HTERT RPE-1 (cell line): ENCODE measurements around the gene HTRA3.

Experiments
- in situ Hi-C: fragments of 300-500 bp; cut with MboI; formaldehyde crosslinking; loops from 4 replicates; pipeline ENCODE4 v1.14.3; 2020; ENCODE audit warnings: low sequenced_read_pairs

HTRA3 gene

GRCh38 chr4:8306511-8307021, 37.0 kb downstream of the HTRA3 start:
- in situ Hi-C loops: no loop called here

GRCh38 chr4:8307121-8307520, 37.6 kb downstream of the HTRA3 start:
- in situ Hi-C loops: no loop called here

- in situ Hi-C loops: no loop called here
Observed at GRCh38 chr4:8307714-8308113, 38.2 kb downstream of the HTRA3 start.

GRCh38 chr4:8308144-8308543, 38.6 kb downstream of the HTRA3 start:
- in situ Hi-C loops: no loop called here

- in situ Hi-C loops: no loop called here
Observed at GRCh38 chr4:8308856-8309771, 39.6 kb downstream of the HTRA3 start.

DNA sequence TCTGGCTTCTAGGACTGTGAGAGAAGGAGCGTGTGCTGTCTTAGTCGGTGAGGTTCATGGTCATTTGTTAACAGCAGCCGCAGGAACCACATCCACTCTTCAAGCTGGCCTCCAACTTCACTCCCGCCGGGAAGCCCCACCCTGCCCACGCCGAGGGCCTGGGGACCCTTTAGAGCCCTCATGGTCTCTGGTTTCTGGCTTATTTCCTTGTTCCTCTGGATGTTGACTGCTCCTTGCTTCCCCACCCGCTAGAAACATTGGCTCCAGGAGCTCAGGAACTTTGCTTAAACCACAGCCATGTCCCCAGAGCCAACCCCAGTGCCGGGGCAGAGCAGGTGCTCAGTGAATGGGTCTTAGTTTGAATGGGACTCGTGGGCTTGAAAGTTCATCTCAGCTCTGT, 40.8 kb downstream of the HTRA3 start:
- in situ Hi-C loops: no loop called here

GRCh38 chr4:8311101-8312068, 41.8 kb downstream of the HTRA3 start:
- in situ Hi-C loops: no loop called here

GRCh38 chr4:8312069-8312445, 42.5 kb downstream of the HTRA3 start:
- in situ Hi-C loops: no loop called here

- in situ Hi-C loops: no loop called here
Observed at GRCh38 chr4:8312976-8313375, 43.4 kb downstream of the HTRA3 start.

- in situ Hi-C loops: no loop called here
Observed at GRCh38 chr4:8314691-8315255, 45.2 kb downstream of the HTRA3 start.

DNA sequence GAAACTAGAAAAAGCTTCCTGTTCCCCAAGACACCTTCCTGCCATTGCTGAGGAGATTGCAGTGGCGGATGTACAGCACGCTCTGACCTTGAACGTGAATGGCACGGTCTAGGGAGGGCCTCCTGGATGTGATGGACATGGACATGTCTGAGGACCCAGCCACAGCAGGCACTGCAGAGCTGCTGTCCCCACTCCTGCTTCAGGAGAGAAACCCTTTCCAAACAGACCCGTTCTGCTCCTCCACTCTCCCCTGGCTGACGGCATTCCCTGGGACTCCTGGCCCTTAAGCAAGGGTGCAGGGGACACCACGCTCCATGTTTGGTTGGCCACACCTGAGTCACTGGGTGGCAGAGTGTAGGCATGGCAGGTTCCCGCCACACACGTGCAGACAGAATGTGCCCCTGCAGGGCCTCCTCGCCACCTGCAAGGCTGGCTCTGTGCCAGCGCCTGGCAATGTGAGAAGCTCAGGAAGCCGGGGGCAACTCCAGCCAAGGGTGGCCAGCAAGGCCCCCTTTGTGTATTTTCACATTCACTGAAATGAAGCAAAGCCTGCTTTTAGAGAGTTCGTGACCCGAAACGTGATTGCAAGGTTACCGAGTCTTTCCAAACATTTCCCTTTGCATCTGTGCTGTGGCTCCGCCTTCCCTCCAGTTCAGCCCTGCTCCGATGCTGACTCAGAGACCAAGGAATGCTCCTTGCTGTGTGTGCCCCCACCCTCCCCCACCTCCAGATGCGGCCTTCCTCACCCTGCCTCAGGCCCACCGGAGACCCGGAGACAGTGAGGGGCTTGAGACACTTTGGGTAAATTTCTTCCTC, 46.1 kb downstream of the HTRA3 start:
- in situ Hi-C loops: no loop called here

GRCh38 chr4:8316251-8316771, 46.8 kb downstream of the HTRA3 start:
- in situ Hi-C loops: no loop called here

GRCh38 chr4:8316911-8317351, 47.4 kb downstream of the HTRA3 start:
- in situ Hi-C loops: no loop called here

GRCh38 chr4:8317474-8317873, 47.9 kb downstream of the HTRA3 start:
- in situ Hi-C loops: no loop called here

GRCh38 chr4:8318509-8318908, 49.0 kb downstream of the HTRA3 start:
- in situ Hi-C loops: no loop called here

DNA sequence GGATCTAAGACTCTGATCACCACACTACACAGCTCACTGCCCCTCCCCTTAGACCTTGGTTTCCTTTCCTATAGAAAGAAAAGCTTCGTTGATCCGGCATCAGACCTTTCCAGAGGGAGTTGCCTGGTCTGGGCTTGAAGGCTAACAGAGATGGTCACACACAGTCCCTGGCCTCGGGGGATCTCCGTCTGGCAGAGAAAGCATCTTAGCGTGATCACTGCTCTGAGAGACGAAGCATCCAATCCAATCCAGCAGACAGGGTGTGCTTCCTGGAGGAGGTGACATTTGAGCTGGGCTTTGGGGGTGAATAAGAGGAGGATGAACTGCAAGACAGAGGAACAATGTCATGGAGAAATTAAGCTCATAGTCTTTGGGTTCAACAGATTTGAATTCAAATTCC, 49.5 kb downstream of the HTRA3 start:
- in situ Hi-C loops: no loop called here

DNA sequence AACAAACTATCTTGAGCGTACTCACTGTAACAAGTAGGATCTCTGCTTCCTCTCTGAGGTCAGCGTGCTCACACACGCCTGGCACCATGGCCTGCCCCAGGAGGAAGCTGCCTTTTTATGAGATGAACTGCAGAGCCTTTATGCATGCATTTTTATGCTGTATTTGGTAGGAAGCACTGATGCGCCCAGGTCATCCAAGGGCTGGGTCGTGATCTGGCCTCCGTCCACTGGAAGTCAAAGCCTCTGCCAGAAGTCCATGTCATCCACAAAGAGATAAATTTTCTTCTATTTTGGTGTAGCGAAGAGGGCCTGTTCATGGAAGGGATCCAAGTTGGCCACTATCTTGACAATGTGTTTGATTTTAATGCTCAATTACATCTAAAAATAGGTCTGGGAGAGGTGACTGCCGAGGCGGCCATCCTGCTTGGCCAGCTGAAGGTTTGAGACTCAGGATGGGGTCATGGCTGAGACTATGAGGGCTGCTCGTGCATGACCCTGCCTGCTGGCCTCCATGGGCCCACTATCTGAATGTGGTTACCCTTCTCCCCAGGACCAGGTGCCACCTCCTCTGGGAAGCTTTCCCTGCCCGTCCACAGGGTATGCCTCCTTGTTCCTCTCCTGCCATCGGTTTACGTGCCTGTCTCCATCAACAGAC, 50.3 kb downstream of the HTRA3 start:
- in situ Hi-C loops: no loop called here

DNA sequence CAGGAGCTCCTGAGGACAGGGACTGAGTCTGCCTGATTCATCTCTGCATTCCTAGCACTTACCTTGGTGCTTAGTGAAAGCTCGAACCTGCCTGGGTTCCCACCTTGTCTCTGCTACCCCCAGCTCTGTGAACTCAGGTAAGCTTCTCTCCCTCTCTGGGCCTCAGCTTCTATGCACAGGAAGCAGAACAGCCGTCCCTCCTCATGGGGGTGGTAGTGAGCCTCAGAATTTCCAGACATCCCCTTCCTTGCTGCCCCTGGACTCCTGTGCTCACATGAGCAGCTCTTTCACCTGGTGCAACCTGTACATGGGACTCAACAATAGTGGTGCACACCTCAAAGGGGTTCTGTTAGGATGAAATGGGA, 50.8 kb downstream of the HTRA3 start:
- in situ Hi-C loops: no loop called here

DNA sequence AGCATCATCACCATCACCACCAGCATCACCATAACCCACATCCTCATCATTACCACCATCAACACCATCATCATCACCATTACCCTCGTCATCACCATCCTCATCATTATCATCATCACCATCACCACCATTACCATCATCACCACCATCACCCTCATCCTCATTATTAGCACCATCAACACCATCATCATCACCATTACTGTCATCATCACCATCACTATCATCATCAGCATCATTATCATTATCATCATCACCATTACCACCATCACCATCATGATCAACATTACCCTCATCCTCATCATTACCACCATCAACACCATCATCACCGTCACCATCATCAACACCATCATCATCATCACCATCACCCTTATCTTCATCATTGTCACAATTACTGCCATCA, 51.7 kb downstream of the HTRA3 start:
- in situ Hi-C loops: no loop called here

GRCh38 chr4:8321771-8322170, 52.2 kb downstream of the HTRA3 start:
- in situ Hi-C loops: no loop called here
